DOHH2 (cell line): ENCODE measurements around the gene NEUROD6.

ENCODE experiments used
- EZH2phosphoT487 ChIP-seq: fragments of 200-600 bp; sonication (generic); IDR thresholded peaks from 2 replicates; pipeline ENCODE4 v1.6.1; 2017; ENCODE audit warnings: borderline replicate concordance, mild to moderate bottlenecking, antibody characterized with exemption, low read length, moderate library complexity, mixed read lengths
- TF ChIP-seq, protein P1 (sequence below): fragments of 200-600 bp; sonication (generic); IDR thresholded peaks from one replicate; pipeline ENCODE4 v1.5.1; 2014; ENCODE audit warnings: antibody characterized with exemption, mild to moderate bottlenecking, low read depth, low read length; ENCODE audit not compliant: poor library complexity, severe bottlenecking

DNA sequence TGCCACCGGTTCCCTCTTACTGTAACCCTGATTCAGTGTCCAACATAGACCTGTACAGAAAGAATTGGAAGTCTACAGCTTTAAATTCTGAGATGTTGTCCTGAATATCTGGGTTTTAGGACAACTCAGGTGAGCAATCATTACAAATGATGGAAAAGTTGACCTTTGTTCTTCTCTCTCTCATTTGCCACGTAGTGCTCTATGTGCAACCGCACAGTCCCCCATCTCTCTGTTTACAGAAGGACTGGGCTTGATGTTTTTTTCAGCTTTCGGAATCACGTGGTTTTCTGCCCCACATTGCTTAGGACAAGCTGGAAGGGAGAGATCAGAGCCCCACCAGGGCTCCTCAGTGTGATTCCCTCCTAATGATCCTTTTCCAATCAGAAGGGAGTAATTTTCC, 22.2 kb downstream of the NEUROD6 start:
- TF ChIP-seq, protein P1, sequence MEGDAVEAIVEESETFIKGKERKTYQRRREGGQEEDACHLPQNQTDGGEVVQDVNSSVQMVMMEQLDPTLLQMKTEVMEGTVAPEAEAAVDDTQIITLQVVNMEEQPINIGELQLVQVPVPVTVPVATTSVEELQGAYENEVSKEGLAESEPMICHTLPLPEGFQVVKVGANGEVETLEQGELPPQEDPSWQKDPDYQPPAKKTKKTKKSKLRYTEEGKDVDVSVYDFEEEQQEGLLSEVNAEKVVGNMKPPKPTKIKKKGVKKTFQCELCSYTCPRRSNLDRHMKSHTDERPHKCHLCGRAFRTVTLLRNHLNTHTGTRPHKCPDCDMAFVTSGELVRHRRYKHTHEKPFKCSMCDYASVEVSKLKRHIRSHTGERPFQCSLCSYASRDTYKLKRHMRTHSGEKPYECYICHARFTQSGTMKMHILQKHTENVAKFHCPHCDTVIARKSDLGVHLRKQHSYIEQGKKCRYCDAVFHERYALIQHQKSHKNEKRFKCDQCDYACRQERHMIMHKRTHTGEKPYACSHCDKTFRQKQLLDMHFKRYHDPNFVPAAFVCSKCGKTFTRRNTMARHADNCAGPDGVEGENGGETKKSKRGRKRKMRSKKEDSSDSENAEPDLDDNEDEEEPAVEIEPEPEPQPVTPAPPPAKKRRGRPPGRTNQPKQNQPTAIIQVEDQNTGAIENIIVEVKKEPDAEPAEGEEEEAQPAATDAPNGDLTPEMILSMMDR: no peak
- TF ChIP-seq EZH2phosphoT487: no peak
